ENCODE data around the gene EPHB2.

- no peak for TF ChIP-seq CTCF (IDR thresholded peaks at IDR 0.05)
- no peak for TF ChIP-seq EP300 (IDR thresholded peaks at IDR 0.05)
- TF ChIP-seq POLR2A (IDR thresholded peaks at IDR 0.05) = no peak
- TF ChIP-seq POLR2AphosphoS5 (IDR thresholded peaks at IDR 0.05) = no peak
Observed at GRCh38 chr1:22822371-22822770, 111.7 kb downstream of the EPHB2 start.

All from suprapubic skin (tissue), 4 donors.